ENCODE measurements around the gene PUS7. TPM values are rescaled to one million over a fixed set of nuclear protein-coding genes. Genes with fewer than 3 reads are reported as not detected.
"Not testable (repeated sequence)": the region's sequence is repeated elsewhere in the genome, so short reads cannot be mapped to it uniquely, and the experiment has no call there.

PUS7 gene
- total RNA-seq, 1 donor from 2014 or later: 20.0 TPM

DNA sequence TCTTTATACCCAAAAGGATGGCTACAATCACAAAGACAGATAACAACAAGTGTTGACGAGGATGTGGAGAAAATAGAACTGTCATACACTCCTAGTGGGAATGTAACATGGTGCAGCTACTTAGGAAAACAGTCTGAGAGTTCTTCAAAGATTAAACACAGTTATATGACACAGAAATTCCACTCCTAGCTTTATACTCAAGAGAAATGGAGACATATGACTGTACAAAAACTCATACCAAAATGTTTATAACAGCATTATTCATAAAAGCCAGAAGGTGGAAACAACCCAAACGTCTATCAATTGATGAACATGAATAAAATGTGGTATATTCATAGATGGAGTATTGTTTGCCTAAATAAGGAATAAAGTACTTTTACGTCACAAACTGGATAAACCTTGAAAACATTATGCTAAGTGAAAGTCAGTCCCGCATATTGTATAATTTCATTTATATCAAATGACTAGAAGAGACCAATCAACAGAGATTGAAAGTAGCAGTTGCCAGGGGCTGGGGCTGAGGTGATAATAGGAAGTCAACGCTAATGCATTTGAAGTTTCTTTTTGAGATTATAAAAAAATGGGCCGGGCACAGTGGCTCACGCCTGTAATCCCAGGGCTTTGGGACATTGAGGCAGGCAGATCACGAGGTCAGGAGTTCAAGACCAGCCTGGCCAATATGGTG is 71.8 kb downstream of the PUS7 start:
- H3K4me1 Mint-ChIP-seq (ENCODE audit: low read depth, unreplicated experiment): no peaks in the 10 kb centered on the region
- no peak overlapping the region for H3K4me3 Mint-ChIP-seq (ENCODE audit: unreplicated experiment)
- H3K27ac Mint-ChIP-seq (ENCODE audit: unreplicated experiment): no peak overlapping the region
- H3K36me3 Mint-ChIP-seq (ENCODE audit: unreplicated experiment): no peaks in the 10 kb centered on the region
- peaks cover 1% of the 10 kb centered on the region for H3K9me3 Mint-ChIP-seq (ENCODE audit: unreplicated experiment)
- DNase-seq: no peak
- no peak for TF ChIP-seq CTCF (IDR thresholded peaks at IDR 0.05; ENCODE audit: partially characterized antibody, unreplicated experiment)
- H3K27me3 Mint-ChIP-seq (ENCODE audit: unreplicated experiment): no peaks in the 10 kb centered on the region

- no peaks in the 10 kb centered on the region for H3K36me3 Mint-ChIP-seq (ENCODE audit: unreplicated experiment)
- H3K27me3 Mint-ChIP-seq (ENCODE audit: unreplicated experiment): no peaks in the 10 kb centered on the region
- no peak for DNase-seq
- H3K9me3 Mint-ChIP-seq (ENCODE audit: unreplicated experiment): peaks cover 1% of the 10 kb centered on the region
- H3K4me1 Mint-ChIP-seq (ENCODE audit: low read depth, unreplicated experiment): no peaks in the 10 kb centered on the region
- no peak for TF ChIP-seq CTCF (IDR thresholded peaks at IDR 0.05; ENCODE audit: partially characterized antibody, unreplicated experiment)
- no peak overlapping the region for H3K4me3 Mint-ChIP-seq (ENCODE audit: unreplicated experiment)
- no peak overlapping the region for H3K27ac Mint-ChIP-seq (ENCODE audit: unreplicated experiment)
These were observed 73.9 kb downstream of the PUS7 start for GRCh38 chr7:105448181-105448580.

DNA sequence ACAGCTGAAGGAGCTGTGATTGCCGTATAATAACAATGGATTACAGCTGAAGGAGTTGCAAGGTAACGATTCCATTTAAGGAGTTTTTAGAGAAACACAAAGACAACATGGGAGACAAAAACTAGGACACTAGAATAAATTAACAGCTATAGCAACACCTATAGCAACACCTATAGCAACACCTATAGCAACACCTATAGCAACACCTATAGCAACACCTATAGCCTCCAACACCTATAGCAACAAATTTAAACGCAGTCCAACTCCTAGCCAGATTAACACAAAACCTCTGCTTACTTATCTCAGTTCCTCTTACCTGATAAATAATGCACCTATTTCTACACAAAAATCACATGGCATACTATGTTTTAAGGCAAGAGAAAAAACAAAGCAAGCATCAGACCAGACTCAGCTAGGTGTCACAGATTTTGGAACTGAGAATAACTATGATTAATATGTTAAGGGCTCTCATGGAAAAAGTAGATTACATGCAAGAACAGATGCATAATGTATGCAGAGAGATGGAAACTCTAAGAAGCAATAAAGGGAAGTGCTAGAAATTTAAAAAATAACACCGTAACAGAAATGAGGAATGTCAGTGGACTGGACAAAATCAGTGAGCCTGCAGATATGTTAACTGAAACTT is 77.6 kb downstream of the PUS7 start:
- no peak overlapping the region for H3K4me3 Mint-ChIP-seq (ENCODE audit: unreplicated experiment)
- no peak for TF ChIP-seq CTCF (IDR thresholded peaks at IDR 0.05; ENCODE audit: partially characterized antibody, unreplicated experiment)
- no peaks in the 10 kb centered on the region for H3K4me1 Mint-ChIP-seq (ENCODE audit: low read depth, unreplicated experiment)
- H3K27me3 Mint-ChIP-seq (ENCODE audit: unreplicated experiment): no peaks in the 10 kb centered on the region
- H3K36me3 Mint-ChIP-seq (ENCODE audit: unreplicated experiment): no peaks in the 10 kb centered on the region
- H3K27ac Mint-ChIP-seq (ENCODE audit: unreplicated experiment): no peak overlapping the region
- no peaks in the 10 kb centered on the region for H3K9me3 Mint-ChIP-seq (ENCODE audit: unreplicated experiment)
- no peak for DNase-seq

DNA sequence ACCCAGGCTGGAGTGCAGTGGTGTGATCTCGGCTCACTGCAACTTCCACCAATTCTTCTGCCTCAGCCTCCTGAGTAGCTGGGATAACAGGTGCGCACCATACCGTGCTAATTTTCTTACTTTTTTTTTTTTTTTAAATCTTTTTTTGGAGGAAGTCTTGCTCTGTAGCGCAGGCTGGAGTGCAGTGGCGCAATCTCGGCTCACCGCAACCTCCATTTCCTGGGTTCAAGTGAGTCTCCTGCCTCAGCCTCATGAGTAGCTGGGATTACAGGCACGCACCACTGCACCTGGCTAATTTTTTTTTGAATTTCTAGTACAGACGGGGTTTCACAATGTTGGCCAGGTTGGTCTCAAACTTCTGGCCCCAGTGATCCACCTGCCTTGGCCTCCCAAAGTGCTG is 79.9 kb downstream of the PUS7 start:
- not testable (repeated sequence) for H3K9me3 Mint-ChIP-seq (ENCODE audit: unreplicated experiment); H3K27ac Mint-ChIP-seq (ENCODE audit: unreplicated experiment); H3K4me1 Mint-ChIP-seq (ENCODE audit: low read depth, unreplicated experiment); H3K27me3 Mint-ChIP-seq (ENCODE audit: unreplicated experiment); DNase-seq; H3K36me3 Mint-ChIP-seq (ENCODE audit: unreplicated experiment); H3K4me3 Mint-ChIP-seq (ENCODE audit: unreplicated experiment)

GRCh38 chr7:105439174-105439893 is 82.7 kb downstream of the PUS7 start:
- H3K27ac Mint-ChIP-seq (ENCODE audit: unreplicated experiment): no peak overlapping the region
- DNase-seq: no peak
- no peaks in the 10 kb centered on the region for H3K9me3 Mint-ChIP-seq (ENCODE audit: unreplicated experiment)

More at GRCh38 chr7:105439174-105439893, 82.7 kb downstream of the PUS7 start:
- no peaks in the 10 kb centered on the region for H3K4me1 Mint-ChIP-seq (ENCODE audit: low read depth, unreplicated experiment)
- TF ChIP-seq CTCF (IDR thresholded peaks at IDR 0.05; ENCODE audit: partially characterized antibody, unreplicated experiment): no peak
- no peak overlapping the region for H3K4me3 Mint-ChIP-seq (ENCODE audit: unreplicated experiment)
- H3K27me3 Mint-ChIP-seq (ENCODE audit: unreplicated experiment): no peaks in the 10 kb centered on the region
- H3K36me3 Mint-ChIP-seq (ENCODE audit: unreplicated experiment): no peaks in the 10 kb centered on the region

Measured in glutamatergic neuron (in vitro differentiated cells).